GM19395 (cell line): ENCODE data around the gene CYSTM1.
"Not testable (repeated sequence)": the region's sequence is repeated elsewhere in the genome, so short reads cannot be mapped to it uniquely, and the experiment has no call there.

Experiments
- ATAC-seq: cut with Tn5 transposase; IDR thresholded peaks from one replicate; pipeline ENCODE4 v1.9.1; 2021; ENCODE audit warnings: mild to moderate bottlenecking, moderate library complexity; ENCODE audit not compliant: unreplicated experiment

CYSTM1 gene

DNA sequence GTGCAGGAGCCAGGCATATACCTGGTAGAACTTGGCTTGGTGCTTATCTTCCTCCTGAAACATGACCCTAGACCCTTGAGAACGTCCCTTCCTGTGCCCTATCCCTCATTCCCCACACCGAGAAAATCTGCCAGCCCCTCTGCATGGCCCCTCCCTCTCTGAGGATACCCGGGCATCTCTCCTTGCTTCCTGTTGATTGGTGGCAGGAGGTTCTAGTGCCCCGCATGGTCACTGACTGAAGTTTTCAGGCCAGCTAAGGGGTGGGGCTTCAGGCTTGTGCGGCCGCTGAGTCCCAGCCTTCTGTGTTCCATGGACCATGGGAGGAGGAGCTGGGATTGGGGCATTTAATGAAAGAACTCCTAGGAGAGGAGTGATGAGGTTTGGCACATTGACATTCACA lies 26.5 kb upstream of the CYSTM1 start:
- ATAC-seq: no peak

DNA sequence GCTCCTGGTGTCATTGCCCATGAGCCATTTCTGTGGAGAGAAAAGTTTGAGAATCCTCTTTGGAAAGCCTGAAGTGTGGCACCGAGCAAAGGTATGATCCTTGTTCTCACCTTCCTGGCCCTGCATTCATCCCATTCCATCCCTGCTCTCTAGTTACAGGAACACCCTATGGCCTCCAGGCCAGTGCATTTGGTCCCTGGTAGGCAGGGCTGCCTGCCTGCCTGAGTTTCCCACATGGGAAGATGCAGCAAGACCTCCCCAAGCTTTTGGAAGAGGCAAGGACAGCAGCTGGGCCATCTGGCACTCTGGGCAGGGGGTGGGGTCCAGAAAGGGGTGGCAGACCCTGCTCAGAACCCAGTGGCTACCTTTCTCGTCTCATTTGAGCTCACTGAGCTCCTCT lies 24.8 kb upstream of the CYSTM1 start:
- no peak for ATAC-seq

DNA sequence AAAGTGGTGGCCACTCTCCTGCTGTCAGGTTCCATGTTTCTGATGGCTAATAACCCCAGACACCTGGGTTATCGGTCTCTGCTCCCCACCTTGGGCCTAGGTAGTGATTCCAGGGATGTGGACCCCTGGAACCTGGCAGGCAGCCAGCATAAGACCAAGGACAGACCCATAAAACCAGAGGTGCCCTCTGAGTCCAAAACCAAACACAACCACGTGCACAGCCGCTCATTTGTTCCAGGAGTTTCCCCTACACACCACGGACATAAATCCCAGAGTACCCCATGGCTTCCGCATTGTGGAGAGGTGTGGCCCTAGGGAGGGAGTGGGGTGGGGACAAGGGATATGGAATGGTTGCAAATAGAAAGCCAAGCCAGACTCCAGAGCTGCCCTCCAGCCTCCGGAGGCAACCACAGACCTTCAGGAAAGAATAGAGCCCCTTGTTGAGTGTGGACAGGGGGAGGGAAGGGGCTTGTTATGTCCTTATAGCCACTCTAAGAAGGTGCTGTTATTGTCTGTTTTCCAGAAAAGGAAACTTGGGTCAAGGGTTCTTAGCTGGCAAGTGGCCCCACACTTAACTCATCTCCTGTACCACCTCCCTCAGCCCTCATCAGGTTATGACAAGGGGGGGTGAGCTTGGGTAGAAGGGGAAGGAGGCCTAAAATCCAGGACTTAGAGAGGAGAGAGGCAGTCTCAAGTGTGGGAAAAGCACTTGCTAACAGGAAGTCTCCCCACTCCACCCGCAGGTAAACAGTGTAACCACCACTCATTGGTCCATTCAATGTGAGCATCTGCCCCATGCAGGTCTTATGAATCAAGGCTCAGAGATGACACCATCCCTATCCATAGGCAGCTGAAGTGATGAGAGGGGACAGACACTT lies 23.6 kb upstream of the CYSTM1 start:
- no peak for ATAC-seq

DNA sequence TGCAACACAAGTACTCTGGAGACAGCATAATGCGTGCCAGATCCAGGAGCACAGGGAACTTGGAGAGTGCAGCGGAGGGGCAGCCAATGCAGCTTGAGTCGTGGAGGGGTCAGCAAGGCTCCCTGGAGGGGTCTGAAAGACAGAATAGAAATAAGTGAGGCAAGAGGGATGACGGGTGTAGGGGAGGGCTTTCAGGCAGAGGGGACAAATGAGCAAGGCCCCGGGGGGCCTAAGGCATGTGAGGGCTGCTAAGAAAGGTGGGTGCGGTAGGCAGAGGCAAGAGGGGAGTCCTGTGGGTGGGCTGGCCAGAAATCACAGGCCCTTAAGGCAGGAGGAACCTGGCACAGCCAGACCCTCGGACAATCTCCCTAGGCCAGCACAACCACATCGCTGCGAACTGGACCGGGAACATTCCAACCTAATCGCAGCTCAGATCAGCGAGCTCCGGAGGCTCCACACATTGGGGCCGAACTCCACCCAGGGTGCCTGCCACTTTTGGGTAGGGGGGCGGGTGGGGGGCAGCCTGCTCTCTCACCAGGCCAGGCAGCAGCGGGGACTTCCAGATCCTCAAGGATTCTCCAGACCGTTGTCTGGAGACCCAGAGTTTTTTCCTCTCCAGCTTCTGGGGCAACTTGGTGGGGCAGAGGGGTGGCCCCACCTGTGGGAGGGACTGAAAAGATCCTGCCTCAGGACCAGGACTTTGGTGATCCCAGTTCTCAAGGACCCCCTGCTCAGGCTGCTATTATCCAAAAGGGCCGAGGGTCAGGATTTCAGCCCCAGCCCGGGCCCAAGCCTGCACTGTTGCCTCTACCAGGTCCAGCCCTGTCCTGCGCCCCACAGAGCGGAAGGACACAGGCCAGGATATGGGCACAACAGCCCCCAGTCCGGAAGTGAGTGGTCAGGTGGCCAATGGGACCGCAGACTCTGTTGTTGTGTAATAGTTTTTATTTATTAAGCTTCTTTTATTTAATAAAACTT lies 22.7 kb upstream of the CYSTM1 start:
- no peak for ATAC-seq

DNA sequence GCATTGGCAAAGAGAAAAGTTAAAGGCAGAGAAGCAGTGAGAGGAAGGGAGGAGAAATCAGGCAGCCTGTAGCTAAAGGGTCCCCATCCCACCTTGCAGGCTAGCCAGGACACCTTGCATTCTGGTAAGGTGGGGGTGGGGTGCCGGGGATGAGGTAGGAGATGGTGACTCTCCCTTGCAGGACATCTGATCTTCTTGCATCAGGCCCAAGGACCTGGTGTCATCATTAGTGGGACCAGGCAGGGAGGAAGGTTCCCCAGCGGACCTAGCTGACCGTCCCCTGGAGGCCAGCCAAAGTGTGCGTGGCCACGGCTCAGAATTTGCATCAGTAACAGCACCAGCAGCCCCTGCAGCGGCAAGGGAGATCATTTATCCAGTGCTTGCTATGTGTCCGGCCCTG lies 21.7 kb upstream of the CYSTM1 start:
- ATAC-seq: no peak

GRCh38 chr5:140153905-140154304 lies 21.1 kb upstream of the CYSTM1 start:
- ATAC-seq: no peak

DNA sequence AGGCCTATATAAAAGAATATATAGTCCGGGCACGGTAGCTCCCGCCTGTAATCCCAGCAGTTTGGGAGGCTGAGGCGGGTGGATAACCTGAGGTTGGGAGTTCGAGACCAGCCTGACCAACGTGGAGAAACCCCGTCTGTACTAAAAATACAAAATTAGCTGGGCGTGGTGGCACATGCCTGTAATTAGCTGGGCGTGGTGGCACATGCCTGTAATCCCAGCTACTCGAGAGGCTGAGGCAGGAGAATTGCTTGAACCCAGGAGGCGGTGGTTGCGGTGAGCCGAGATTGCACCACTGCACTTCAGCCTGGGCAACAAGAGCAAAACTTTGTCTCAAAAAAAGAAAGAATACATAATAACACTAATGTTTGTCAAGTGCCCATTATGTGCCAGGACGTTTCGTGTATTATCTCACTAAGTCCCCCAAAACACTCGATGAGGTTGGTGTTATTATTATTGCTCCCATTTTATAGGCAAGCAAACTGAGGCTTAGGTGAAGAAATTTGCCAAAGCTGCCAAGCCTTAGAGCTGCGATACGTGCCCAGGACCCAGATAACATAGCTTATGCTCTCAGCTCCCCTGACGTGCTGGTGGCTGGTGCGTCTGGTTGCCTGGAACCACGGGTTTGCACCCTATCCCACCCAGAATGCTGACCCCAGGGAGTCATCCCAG lies 20.1 kb upstream of the CYSTM1 start:
- ATAC-seq: not testable (repeated sequence)

DNA sequence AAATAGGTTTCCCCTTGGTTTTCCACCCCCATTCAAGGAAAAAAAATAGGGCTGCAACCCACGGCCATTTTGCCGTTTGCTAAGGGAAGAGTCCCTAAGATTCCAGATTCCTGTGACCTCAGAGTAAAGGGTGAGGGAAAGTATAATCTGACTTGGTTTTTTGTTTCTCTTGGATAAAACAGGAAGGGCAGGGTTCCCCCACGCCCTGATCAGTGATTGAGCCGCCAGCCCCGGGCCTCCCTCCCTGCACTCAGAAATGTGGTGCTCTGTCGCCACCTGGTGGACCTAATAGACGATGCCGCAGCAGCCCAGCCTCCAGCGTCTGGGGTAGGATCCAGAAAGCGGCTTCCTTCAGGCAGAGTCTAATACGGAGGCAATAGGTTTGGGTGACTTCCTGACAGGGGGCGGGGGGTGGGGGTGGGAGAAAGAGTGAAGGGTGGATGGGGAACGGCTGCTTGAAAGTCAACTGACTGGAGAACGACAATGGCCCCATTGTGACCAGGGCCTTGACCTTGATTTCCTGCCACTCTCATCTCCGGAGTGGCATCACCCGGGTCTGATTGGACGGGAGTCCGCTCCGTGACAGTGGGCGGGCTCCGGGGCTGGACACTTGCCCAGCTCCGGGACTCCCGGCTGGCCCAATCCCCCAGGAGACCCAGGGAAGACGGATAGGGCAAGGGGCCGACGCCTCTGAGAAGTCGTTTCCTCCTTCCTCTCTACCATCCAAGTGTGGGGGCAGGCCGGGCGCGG lies 17.8 kb upstream of the CYSTM1 start:
- peak; percentile 97 for ATAC-seq

DNA sequence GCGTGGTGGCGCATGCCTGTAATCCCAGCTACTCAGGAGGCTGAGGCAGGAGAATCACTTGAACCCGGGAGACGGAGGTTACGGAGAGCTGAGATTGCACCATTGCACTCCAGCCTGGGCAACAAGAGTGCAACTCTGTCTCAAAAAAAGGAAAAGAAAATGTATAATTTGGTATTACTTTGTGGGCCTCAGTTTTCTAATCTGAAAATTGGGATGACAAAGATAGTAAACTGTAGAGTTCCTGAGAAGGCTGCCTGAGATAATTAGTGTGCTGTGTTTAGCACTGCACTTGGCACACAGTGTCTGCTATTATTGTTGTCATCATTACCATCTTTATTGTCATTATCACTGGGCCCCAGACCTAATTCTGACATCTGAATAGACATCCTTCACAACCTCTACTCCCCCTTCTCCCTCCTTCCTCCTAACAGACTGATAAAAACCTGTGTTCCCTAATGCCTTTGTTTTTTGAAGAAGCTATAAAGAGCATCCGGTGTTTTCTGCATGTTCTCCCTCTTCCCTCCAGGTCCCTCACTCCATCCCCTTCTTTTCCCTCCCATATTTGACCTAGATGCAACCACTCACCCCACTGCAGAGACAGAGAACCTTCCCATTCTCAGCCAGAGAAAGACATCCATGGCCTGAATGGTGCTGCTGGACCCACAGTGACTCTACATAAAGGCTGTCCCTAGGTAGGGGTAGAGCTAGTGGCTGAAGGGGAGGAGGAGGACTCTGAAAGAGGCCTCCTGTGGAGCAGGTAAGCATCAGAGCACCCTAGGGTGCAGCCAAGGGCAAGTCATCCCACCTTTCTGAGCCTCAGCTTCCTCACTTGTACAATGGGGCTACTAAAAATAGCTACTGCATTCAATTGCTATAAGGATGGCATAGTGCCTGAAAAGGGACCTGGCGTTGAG lies 15.7 kb upstream of the CYSTM1 start:
- no peak for ATAC-seq

GRCh38 chr5:140162275-140162674 lies 12.7 kb upstream of the CYSTM1 start:
- ATAC-seq: no peak

DNA sequence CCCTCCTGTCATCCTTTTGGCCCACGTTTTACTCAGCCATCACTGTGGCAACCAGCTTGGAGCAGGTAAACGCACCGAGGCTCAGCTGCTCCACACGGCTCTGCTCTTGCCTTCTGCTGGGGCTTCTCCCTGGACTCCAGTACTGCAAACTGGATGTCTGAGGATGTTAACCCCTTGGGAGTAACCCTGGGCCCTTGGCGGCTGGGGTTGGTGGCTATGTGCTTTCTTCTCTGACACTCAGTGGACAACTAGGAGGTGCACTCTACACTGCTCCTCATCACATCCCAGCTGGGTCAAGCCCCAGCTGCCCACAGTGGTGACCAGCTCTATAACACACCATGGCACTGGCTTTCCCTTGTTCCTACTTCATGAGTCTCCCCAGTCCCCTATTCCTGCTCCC lies 12.2 kb upstream of the CYSTM1 start:
- no peak for ATAC-seq

DNA sequence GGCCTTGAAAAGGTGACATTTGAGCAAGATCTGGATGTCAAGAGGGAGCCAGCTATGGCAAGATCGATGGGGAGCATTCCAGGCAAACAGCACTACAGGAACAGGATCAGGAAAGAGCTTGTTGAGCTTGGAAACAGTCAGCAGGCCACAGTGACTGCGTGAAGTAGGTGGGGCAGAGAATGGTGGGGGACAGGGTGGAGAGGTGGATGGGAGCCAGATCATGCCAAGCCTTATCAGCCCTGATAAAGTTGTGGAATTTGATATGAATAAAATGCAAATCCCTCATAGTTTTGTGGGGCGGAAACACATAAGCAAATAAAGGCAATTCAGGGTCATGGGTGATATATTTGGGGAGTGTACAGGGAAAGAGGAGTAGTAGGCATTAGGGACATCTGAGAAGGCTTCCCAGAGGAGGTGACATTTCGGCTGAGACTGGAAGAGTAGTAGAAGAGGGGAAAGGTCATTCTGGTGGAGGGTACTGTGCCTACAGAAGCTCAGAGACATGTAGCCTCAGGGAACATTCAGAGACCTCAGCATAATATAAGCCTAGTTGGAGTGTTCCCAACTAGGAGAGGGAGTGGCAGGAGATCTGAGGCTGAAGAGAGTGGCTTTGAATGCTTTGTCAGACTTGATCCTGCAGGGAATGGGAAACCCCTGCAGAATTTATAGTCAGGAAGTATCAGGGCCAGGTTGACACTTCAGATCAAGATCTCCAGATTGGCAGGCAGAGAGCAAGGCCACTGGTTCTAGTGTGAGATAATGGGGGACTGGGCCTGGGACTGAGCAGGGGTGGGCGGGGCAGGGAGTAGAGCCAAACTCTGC lies 9.7 kb upstream of the CYSTM1 start:
- no peak for ATAC-seq

- ATAC-seq: no peak
Measured at GRCh38 chr5:140165923-140166270, 9.1 kb upstream of the CYSTM1 start.

GRCh38 chr5:140166911-140167310 lies 8.1 kb upstream of the CYSTM1 start:
- no peak for ATAC-seq

GRCh38 chr5:140168371-140168770 lies 6.6 kb upstream of the CYSTM1 start:
- no peak for ATAC-seq

GRCh38 chr5:140169410-140169809 lies 5.6 kb upstream of the CYSTM1 start:
- ATAC-seq: no peak

DNA sequence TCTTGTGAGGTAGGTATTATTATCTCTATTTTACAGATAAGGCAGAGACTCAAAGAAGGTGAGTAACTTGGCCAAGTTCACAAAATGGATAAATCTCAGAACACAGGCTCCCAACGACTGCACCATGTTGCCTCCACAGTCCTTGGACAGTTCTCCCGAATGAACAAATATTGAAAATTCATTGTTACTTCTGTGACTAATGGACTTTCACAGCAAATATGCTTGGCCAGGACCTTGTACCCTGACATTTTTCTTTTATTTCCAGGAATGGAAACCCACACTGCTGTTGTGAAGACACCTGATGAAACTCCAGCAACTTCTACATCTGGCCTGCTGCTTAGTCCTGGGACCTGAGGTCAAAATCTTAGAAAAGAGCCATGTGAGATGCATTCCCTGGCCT lies 2.5 kb upstream of the CYSTM1 start:
- no peak for ATAC-seq

DNA sequence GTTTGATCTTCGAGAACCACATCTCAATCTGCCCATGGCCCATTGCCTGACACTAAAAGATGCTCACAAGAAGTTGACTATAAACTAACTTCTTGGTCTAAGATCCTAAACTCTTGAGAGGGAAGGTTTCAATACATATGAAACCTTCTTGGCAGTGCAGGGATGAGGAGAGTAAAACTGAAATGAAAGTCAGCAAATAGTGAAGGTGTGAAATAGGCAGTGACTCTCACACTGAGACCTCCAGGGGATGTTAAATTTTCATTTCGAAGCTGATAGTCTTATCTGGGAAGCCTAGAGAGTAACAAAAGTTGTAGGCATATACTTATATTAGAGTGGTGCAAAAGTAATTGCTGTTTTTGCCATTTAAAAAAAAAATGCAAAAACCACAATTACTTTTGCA lies 974 bp upstream of the CYSTM1 start:
- no peak for ATAC-seq
